ENCODE results near the gene IRS1.

IRS1 gene

DNA sequence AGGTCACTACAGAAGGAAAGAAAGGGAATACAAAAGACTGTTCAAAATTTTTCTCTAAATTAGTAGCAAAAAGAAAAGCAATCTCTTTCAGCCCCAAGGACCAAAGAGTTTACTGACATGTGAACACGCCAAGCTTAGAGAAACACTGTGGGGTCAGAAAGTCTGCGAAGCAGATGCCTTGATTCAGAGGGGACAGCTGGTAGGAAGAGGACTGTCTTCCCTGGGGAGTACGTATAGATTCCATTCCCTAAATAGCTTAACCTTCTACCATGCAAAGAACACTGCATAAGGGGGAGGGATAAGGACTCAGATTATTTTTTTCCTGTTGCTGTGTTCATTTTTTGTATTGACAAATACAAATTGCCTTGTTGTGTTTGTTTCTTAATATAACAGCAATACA lies 96.1 kb downstream of the IRS1 start:
- no peak overlapping the region for H3K4me3 Mint-ChIP-seq
- no peaks in the 10 kb centered on the region for H3K4me1 Mint-ChIP-seq
- DNase-seq, result no peak
- H3K36me3 Mint-ChIP-seq, result no peaks in the 10 kb centered on the region
- CTCF ChIA-PET, result no interaction called here
- H3K9me3 Mint-ChIP-seq, result no peaks in the 10 kb centered on the region
- no peaks in the 10 kb centered on the region for H3K27me3 Mint-ChIP-seq
- no peak overlapping the region for H3K27ac Mint-ChIP-seq

DNA sequence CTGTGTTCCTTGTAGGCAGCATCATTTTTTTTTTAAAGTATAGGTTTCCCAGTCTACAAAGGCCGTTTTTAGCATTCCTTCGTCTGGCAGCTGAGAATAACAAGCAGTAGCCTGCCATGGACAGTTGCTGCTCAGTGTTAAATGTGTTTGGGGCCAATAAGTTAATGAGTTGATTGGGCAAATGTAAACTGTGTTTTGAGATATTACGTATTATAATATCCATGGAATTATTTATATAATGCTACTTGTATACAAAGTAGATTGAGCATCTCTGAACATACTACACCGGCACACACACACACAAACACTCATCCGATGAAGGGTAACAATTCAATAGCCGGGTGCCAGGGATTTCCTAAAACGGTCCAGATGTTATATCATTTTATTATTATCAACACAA lies 97.2 kb downstream of the IRS1 start:
- no peaks in the 10 kb centered on the region for H3K36me3 Mint-ChIP-seq
- H3K27me3 Mint-ChIP-seq, result no peaks in the 10 kb centered on the region
- H3K4me3 Mint-ChIP-seq, result no peak overlapping the region
- no peaks in the 10 kb centered on the region for H3K4me1 Mint-ChIP-seq
- DNase-seq, result no peak
- CTCF ChIA-PET, result no interaction called here
- no peak overlapping the region for H3K27ac Mint-ChIP-seq
- H3K9me3 Mint-ChIP-seq, result no peaks in the 10 kb centered on the region

DNA sequence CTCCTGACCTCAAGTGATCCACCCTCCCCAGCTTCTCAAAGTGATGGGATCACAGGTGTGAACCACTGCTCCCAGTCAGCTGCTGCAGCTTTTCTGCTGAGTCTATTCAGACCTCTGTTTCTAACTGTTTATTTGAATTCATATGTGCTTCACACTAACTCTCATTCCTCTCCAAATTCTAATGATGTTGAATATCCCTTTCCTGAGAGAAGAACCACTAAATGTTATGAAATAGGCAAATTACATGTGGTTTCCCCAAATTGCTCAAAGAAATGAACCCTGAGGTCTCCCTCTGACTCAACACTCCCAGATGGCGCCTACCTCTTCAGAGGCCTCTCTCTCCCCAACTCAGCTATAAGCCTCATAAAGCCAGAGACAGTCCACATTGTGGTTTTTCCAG lies 98.6 kb downstream of the IRS1 start:
- Mint-ChIP-seq H3K4me3 (no peak overlapping the region), H3K27ac (no peak overlapping the region), H3K9me3 (no peaks in the 10 kb centered on the region), H3K4me1 (no peaks in the 10 kb centered on the region), H3K27me3 (no peaks in the 10 kb centered on the region), H3K36me3 (no peaks in the 10 kb centered on the region)
- DNase-seq, result no peak
- CTCF ChIA-PET, result no interaction called here

DNA sequence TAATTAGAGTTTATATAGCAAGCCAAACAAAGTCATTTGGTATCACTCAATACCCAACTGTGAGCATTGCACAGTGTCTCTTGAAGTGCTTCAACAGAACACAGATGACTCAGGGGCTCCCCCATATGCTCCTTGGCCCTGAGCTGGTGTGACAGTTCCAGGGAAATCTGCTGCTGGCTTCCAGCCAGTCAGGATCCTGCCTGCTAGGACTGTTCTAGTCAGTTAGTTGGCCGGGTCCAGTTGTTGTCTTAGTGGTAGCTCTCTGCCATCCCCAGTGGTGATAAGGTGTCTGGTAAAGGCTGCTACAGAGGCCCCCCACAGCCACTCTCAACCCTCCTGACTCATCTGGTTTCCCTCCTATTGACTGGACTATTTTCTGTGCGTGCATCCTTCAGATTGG lies 100.3 kb downstream of the IRS1 start:
- H3K27ac Mint-ChIP-seq, result no peak overlapping the region
- H3K36me3 Mint-ChIP-seq, result no peaks in the 10 kb centered on the region
- no peaks in the 10 kb centered on the region for H3K9me3 Mint-ChIP-seq
- DNase-seq, result no peak
- H3K27me3 Mint-ChIP-seq, result no peaks in the 10 kb centered on the region
- CTCF ChIA-PET, result no interaction called here
- no peaks in the 10 kb centered on the region for H3K4me1 Mint-ChIP-seq
- no peak overlapping the region for H3K4me3 Mint-ChIP-seq

DNA sequence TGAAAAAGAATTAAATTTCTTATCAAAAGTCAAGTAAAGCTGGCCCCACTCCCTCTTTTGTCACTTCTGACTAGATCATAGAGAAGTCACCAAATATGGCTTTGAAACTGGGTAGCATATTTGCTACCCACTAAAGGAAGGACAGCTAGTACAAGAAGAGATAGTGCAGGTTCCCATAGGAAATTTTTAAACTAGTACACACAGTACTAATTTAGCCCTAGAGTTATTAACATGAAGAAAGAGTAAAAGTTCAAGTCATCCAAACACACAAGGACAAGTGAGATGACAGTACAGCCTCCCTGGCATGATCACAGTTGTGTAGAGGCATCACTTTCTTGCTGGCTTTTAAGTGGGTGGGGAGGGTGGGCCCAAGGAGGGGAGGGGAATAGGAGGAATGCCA lies 100.9 kb downstream of the IRS1 start:
- no peaks in the 10 kb centered on the region for H3K4me1 Mint-ChIP-seq
- CTCF ChIA-PET, result no interaction called here
- H3K27ac Mint-ChIP-seq, result no peak overlapping the region
- H3K36me3 Mint-ChIP-seq, result no peaks in the 10 kb centered on the region
- H3K9me3 Mint-ChIP-seq, result no peaks in the 10 kb centered on the region
- H3K4me3 Mint-ChIP-seq, result no peak overlapping the region
- no peak for DNase-seq
- H3K27me3 Mint-ChIP-seq, result peaks cover 4% of the 10 kb centered on the region

DNA sequence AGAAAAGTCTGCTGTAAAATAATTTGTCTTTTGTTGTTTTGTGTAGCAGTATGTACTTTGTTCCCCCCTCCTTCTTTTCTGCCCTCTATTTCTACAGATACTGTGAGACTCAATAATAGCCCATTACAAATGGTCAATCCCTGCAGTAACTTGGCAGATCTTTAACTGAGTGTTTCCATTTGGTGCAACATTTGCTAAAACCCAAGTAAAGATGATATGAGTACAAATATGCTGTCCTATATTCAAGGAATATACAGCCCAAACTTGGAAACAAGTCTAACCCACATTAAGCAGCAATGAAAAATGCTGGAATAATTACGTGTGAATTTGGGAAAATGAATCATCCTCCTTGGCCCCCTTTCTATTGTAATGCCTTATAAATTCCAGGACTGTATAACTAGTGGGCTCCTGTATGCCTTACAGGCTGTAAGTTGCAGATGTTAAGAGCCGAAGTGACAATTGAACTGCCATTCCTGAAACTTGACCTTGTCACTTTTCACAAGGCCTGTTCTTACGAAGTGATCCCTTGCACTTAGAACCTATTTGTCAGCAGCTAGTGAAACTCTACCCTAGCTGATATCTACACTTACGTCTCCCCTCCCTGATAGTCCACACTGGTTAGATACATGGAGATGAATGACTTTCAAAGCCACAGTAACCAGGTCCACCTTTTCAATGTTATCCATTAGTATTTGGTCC lies 104.9 kb downstream of the IRS1 start:
- no peak for DNase-seq
- CTCF ChIA-PET, result no interaction called here
- no peak overlapping the region for H3K4me3 Mint-ChIP-seq
- H3K27me3 Mint-ChIP-seq, result peaks cover 15% of the 10 kb centered on the region
- no peak overlapping the region for H3K27ac Mint-ChIP-seq
- H3K9me3 Mint-ChIP-seq, result no peaks in the 10 kb centered on the region
- H3K4me1 Mint-ChIP-seq, result peaks cover 13% of the 10 kb centered on the region
- no peaks in the 10 kb centered on the region for H3K36me3 Mint-ChIP-seq

DNA sequence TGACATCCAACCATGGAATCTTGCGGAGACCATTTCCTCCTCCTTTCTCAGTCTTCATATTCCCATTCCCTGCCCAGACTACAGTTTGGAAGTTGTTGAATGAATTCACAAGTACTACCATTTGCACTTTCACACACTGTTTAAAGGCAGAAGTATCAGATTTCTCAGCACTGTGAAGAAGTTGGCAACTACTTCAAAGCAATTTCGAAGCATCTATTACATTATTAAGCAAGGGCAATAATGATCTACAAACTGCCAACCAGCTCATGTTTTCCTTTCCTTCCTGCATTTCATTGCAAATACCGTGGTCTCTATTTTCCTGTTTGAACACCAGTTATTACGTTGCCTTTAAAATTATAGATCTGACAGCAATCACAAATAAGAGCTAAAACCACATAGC lies 105.5 kb downstream of the IRS1 start:
- Mint-ChIP-seq H3K36me3 (no peaks in the 10 kb centered on the region), H3K9me3 (no peaks in the 10 kb centered on the region), H3K27me3 (peaks cover 17% of the 10 kb centered on the region), H3K4me3 (no peak overlapping the region), H3K4me1 (peaks cover 13% of the 10 kb centered on the region), H3K27ac (no peak overlapping the region)
- CTCF ChIA-PET, result no interaction called here
- DNase-seq, result no peak

DNA sequence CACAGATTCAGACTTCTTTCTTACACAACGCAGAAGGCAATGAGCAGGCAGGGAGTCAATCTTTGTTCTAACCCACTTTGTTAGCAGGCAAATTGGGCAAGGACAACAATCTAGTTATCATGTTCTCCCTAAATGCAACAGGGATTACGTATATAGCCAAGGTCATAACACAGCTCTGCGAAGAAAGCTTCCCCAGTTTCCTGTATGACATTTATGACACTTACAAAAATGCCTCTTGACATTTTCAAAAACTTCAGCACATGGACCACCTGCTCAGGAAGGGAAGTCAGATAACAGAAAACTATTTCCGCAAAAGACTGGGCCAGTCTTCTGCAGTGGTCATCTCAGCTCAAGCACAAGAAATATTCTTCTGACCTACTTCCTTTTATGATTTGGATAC lies 106.1 kb downstream of the IRS1 start:
- DNase-seq, result no peak
- Mint-ChIP-seq H3K27me3 (peaks cover 17% of the 10 kb centered on the region), H3K27ac (no peak overlapping the region), H3K9me3 (no peaks in the 10 kb centered on the region), H3K4me1 (peaks cover 13% of the 10 kb centered on the region), H3K36me3 (no peaks in the 10 kb centered on the region), H3K4me3 (no peak overlapping the region)
- CTCF ChIA-PET, result no interaction called here

DNA sequence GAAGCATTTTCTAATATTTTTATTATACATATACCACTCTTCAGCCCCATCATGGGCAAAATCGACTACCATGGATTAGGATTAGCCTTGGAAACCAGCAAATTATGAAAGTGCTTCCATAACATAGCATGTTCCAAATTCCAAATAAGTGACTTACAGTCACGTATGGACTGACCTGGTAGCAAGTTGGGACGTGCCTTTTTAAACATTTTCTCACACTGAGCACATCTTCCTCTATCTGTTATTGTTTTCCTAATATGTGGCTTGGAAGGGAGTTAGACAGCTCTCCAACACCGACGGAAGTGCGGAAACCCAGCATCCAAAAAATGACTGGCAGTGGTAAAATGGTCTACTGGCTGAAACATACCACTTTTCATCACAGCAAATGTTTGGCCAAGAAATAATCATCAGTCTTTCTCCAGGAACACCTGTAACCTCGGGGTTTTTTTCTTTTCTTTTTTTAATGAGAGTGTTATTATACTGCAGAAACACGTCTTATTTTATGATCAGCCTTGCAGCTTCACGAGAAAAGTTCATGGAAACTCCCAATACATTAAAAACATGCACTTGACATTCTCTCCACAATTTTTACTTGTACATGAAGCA lies 107.0 kb downstream of the IRS1 start:
- H3K27ac Mint-ChIP-seq, result no peak overlapping the region
- DNase-seq, result no peak
- peaks cover 13% of the 10 kb centered on the region for H3K4me1 Mint-ChIP-seq
- no peaks in the 10 kb centered on the region for H3K36me3 Mint-ChIP-seq
- CTCF ChIA-PET, result no interaction called here
- H3K4me3 Mint-ChIP-seq, result no peak overlapping the region
- peaks cover 17% of the 10 kb centered on the region for H3K27me3 Mint-ChIP-seq
- no peaks in the 10 kb centered on the region for H3K9me3 Mint-ChIP-seq

DNA sequence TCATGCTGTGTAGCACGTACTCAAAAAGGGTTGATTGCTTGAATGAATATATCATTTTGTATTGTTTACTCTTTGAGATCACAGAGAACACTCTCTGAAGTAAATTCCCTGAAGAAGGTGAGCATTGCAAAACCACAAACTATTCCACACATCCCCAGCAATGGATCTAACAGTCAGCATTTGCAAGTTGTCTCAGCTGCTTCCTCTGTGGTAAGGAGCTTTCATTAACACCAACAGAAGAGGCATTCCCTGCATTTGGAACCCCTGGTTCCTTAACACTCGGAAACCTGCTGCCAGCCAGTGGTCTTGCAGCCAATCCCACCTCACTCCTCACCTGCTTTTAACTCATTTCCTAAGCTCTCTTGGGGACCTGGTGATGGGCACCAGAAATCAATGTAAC lies 108.4 kb downstream of the IRS1 start:
- peaks cover 17% of the 10 kb centered on the region for H3K27me3 Mint-ChIP-seq
- CTCF ChIA-PET, result no interaction called here

DNA sequence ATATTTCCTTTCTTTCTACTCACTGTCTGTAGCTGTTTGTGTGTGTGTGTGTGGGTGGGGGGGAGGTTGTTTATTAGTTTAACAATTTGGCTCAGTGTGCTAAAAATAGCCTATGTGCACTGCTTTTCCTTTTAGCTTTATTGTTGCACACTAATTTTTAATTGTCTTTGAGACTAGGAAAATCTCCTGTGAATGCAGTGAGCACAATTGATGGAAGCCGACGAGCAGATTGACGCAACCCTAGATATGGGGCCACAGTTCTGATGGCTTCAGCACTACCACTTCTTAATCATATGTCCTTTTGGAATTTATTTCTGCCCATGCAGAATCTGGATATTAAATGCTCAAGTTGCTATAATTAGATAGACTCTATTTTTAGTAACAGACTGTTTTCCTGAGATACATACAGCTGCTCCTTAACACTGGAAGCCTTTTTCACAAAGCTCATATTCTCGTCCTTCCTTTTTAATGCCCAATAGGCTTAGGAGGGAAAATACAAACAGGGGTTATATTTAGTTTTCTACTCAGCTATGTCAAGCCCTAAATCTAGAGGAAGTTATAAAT lies 109.1 kb downstream of the IRS1 start:
- H3K27ac Mint-ChIP-seq, result no peak overlapping the region
- DNase-seq, result no peak
- peaks cover 17% of the 10 kb centered on the region for H3K27me3 Mint-ChIP-seq
- H3K4me3 Mint-ChIP-seq, result no peak overlapping the region
- H3K36me3 Mint-ChIP-seq, result no peaks in the 10 kb centered on the region
- H3K9me3 Mint-ChIP-seq, result no peaks in the 10 kb centered on the region
- H3K4me1 Mint-ChIP-seq, result peaks cover 13% of the 10 kb centered on the region
- CTCF ChIA-PET, result interaction anchor here (0.6 kb wide), 2 partner anchors 121 to 630 kb away, joined by 3 read pairs; no protein-coding TSS in a partner anchor

More for the DNA sequence above, 108.4 kb downstream of the IRS1 start:
- Mint-ChIP-seq H3K4me3 (no peak overlapping the region), H3K27ac (no peak overlapping the region), H3K4me1 (peaks cover 13% of the 10 kb centered on the region), H3K9me3 (no peaks in the 10 kb centered on the region), H3K36me3 (no peaks in the 10 kb centered on the region)
- DNase-seq, result no peak

DNA sequence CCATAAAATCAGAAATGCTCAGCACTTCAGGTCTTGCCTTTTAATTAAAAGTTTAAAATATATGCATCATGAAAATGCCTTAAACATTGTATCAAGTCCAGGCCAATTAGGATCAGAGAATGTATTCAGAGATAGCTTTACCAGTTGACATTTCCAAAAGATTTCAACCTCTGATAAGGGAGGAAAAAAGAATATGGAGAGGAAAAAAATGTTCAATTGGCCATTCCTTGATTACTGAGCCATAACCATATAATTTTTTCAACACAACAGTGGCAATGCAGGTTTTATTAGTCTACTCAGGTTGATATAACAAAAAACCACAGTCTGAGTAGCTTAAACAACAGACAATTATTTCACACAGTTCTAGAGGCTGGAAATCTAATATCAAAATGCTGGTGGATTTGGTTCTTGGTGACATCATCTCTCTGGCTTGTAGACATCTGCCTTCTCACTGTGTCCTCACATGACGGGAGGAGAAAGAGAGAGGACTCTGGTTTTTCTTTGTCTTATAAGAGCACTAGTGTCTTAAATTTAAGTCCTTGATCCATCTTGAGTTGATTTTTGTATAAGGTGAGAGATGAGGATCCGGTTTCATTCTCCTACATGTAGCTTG lies 111.9 kb downstream of the IRS1 start:
- Mint-ChIP-seq H3K36me3 (no peaks in the 10 kb centered on the region), H3K9me3 (peaks cover 2% of the 10 kb centered on the region), H3K27me3 (peaks cover 13% of the 10 kb centered on the region), H3K4me3 (no peak overlapping the region), H3K4me1 (peaks cover 17% of the 10 kb centered on the region), H3K27ac (no peak overlapping the region)
- no peak for DNase-seq
- CTCF ChIA-PET, result interaction anchor here (1.2 kb wide), 1 partner anchor 115 kb away, joined by 3 read pairs; no protein-coding TSS in a partner anchor

DNA sequence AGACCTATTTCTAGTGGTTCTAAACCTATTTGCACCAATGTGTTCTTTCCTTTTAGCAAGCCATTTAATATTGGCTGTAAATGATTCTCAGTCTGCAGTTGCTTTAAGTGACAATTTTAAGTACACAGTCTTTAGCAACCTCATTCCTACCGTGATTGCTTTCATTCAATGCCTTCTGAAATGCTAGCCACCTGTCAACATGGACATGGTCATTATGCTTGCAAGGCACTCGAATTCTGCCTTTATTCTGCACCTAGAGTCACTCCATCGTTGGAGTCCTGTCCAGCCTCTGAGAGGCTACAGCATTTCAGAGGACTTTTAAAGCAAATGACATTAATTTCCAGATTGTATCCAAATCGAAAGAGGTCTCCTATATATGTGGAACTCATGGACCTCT lies 115.1 kb downstream of the IRS1 start:
- peaks cover 4% of the 10 kb centered on the region for H3K27me3 Mint-ChIP-seq

DNA sequence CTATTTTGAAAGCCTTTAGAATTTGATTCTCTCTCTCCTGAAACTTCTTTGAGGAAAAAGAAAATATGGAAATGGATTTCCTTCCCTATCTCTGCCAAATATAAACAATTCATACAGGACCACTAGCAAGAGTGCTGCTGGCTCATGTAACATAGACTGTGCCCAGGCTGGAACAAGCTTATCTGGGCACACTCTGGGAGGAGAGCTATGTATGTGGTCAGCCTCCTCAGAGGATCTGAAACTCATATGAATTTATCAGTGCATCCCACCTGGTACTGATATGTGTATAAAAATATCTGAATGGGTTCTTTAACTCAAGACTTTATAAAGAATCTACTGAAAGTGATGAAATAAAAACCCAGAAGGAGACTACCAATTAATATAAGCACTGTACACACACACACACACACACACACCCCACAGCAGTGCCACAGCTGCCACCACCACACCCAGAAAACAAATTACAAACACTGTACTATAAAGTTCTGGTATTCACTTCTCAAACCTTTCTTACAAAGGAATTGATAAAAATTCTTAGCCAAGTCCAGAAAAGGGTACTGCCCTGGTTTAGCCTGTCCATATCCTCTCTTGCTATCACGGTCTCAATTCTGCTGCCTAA lies 115.6 kb downstream of the IRS1 start:
- Mint-ChIP-seq H3K4me1 (peaks cover 4% of the 10 kb centered on the region), H3K9me3 (peaks cover 2% of the 10 kb centered on the region), H3K36me3 (no peaks in the 10 kb centered on the region), H3K27me3 (peaks cover 4% of the 10 kb centered on the region), H3K27ac (no peak overlapping the region), H3K4me3 (no peak overlapping the region)
- CTCF ChIA-PET, result no interaction called here
- DNase-seq, result no peak

More for the DNA sequence above, 115.1 kb downstream of the IRS1 start:
- no peak for DNase-seq
- Mint-ChIP-seq H3K27ac (no peak overlapping the region), H3K4me1 (peaks cover 4% of the 10 kb centered on the region), H3K36me3 (no peaks in the 10 kb centered on the region), H3K4me3 (no peak overlapping the region), H3K9me3 (peaks cover 2% of the 10 kb centered on the region)
- CTCF ChIA-PET, result no interaction called here

Data from activated naive CD4-positive, alpha-beta T cell treated with anti-CD3 and anti-CD28 coated beads, Interleukin-2, amount 10 ng/mL, durations not matched to agents 7 days and 5 days (primary cell).